Smooth muscle cell (in vitro differentiated cells): ENCODE measurements around the gene USP32. TPM values are rescaled to one million over a fixed set of nuclear protein-coding genes. Genes with fewer than 3 reads are reported as not detected.
"Not testable (repeated sequence)": the region's sequence is repeated elsewhere in the genome, so short reads cannot be mapped to it uniquely, and the experiment has no call there.

Experiments used
- DNase-seq: peaks from one replicate; lab custom pipeline; 2025; ENCODE audit not compliant: unreplicated experiment; lab: John Stamatoyannopoulos, UW
- H2AFZ ChIP-seq: fragments of 200-600 bp; sonication (generic); 2 replicates; pipeline ENCODE4 v1.6.0; 2016; ENCODE audit warnings: antibody characterized with exemption, low read depth, mild to moderate bottlenecking
- H3F3A ChIP-seq: fragments of 200-600 bp; sonication (generic); 2 replicates; pipeline ENCODE4 v1.6.0; 2017; ENCODE audit warnings: antibody characterized with exemption, low read depth
- H3K27ac ChIP-seq: fragments of 200-600 bp; sonication (generic); 2 replicates; pipeline ENCODE4 v1.5.1; 2016; ENCODE audit warnings: low read depth, mild to moderate bottlenecking
- H3K27me3 ChIP-seq: fragments of 200-600 bp; sonication (generic); 2 replicates; pipeline ENCODE4 v1.6.1; 2016; ENCODE audit warnings: low read depth, mild to moderate bottlenecking
- H3K36me3 ChIP-seq: fragments of 200-600 bp; sonication (generic); 2 replicates; pipeline ENCODE4 v1.5.1; 2016; ENCODE audit warnings: low read depth
- H3K4me1 ChIP-seq: fragments of 200-600 bp; sonication (generic); 2 replicates; pipeline ENCODE4 v1.5.1; 2016; ENCODE audit warnings: low read depth
- H3K4me2 ChIP-seq: fragments of 200-600 bp; sonication (generic); 2 replicates; pipeline ENCODE4 v1.6.0; 2016; ENCODE audit warnings: mild to moderate bottlenecking
- H3K4me3 ChIP-seq: fragments of 200-600 bp; sonication (generic); 2 replicates; pipeline ENCODE4 v1.5.1; 2016; ENCODE audit warnings: mild to moderate bottlenecking
- H3K79me2 ChIP-seq: fragments of 200-600 bp; sonication (generic); 2 replicates; pipeline ENCODE4 v1.6.0; 2016; ENCODE audit warnings: low read depth, mild to moderate bottlenecking
- H3K9ac ChIP-seq: fragments of 200-600 bp; sonication (generic); 2 replicates; pipeline ENCODE4 v1.6.0; 2016; ENCODE audit warnings: low read depth
- H3K9me3 ChIP-seq: fragments of 200-600 bp; sonication (generic); replicated peaks from 2 replicates; pipeline ENCODE4 v1.5.1; 2016; ENCODE audit warnings: low read depth
- H4K20me1 ChIP-seq: fragments of 200-600 bp; sonication (generic); 2 replicates; pipeline ENCODE4 v1.6.0; 2016; ENCODE audit warnings: low read depth
- CTCF ChIP-seq: fragments of 200-600 bp; sonication (generic); IDR thresholded peaks from 2 replicates; pipeline ENCODE4 v1.5.1; 2017; ENCODE audit warnings: borderline replicate concordance, mild to moderate bottlenecking, antibody characterized with exemption; ENCODE audit not compliant: insufficient read depth, poor library complexity, severe bottlenecking
- WGBS: methylation state at CpG from one replicate; pipeline ENCODE4 v1.1.7; 2016; ENCODE audit warnings: low lambda C conversion rate; 5-methylcytosine and 5-hydroxymethylcytosine counted together
- polyA plus RNA-seq: library from polyadenylated mRNA; unstranded; fragments of >200 nt; fragmentation: Nextera tagmentation; extraction: Ambion mirVana; gene quantifications from 2 replicates; pipeline ENCODE4 v1.2.1, GENCODE V29; 2016
- total RNA-seq: library from RNA; depleted of rRNA; stranded (reverse); fragments of >200 nt; gene quantifications from 2 replicates; pipeline ENCODE4 v1.2.3, GENCODE V29; 2014

Gene USP32
- total and polyA plus RNA-seq, 2 experiments from 2014 or later = 10.5 to 21.7 TPM

- Histone ChIP-seq H3K27ac (no peak overlapping the region), H3K4me3 (no peak overlapping the region)
- WGBS = 83% methylated on average over 28 of the region's 28 CpGs
Observed at GRCh38 chr17:60435244-60436167, 43.6 kb upstream of the USP32 start.

GRCh38 chr17:60433021-60433997, 41.4 kb upstream of the USP32 start:
- not testable (repeated sequence) for DNase-seq, H3K36me3 ChIP-seq, H3K27me3 ChIP-seq, H3F3A ChIP-seq, H3K27ac ChIP-seq, H3K4me3 ChIP-seq, H4K20me1 ChIP-seq, H2AFZ ChIP-seq, H3K79me2 ChIP-seq, H3K4me1 ChIP-seq, H3K4me2 ChIP-seq, H3K9ac ChIP-seq, H3K9me3 ChIP-seq
- WGBS = 91% methylated on average over 4 of the region's 4 CpGs

More at GRCh38 chr17:60435244-60436167, 43.6 kb upstream of the USP32 start:
- Histone ChIP-seq H3K36me3 (no peaks in the 10 kb centered on the region), H3K4me2 (no peak overlapping the region), H3K4me1 (no peaks in the 10 kb centered on the region), H2AFZ (no peak overlapping the region), H3K9me3 (no peaks in the 10 kb centered on the region), H3F3A (no peaks in the 10 kb centered on the region), H3K27me3 (no peaks in the 10 kb centered on the region), H3K9ac (no peak overlapping the region), H4K20me1 (no peaks in the 10 kb centered on the region), H3K79me2 (no peaks in the 10 kb centered on the region)
- peak; percentile 85 for TF ChIP-seq CTCF
- peak; percentile 4 for DNase-seq

- H3K4me1 ChIP-seq, H3K9ac ChIP-seq, H3K27me3 ChIP-seq, H3K79me2 ChIP-seq, H4K20me1 ChIP-seq, H3K4me3 ChIP-seq, H3K27ac ChIP-seq, DNase-seq, H3F3A ChIP-seq, H3K4me2 ChIP-seq, H2AFZ ChIP-seq, H3K36me3 ChIP-seq, H3K9me3 ChIP-seq: not testable (repeated sequence)
- 94% methylated on average over 7 of the region's 7 CpGs for WGBS
Observed at GRCh38 chr17:60430561-60430960, 38.6 kb upstream of the USP32 start.

GRCh38 chr17:60428491-60428890, 36.6 kb upstream of the USP32 start:
- not testable (repeated sequence) for H4K20me1 ChIP-seq, H3K27me3 ChIP-seq, H3K9ac ChIP-seq, H3K27ac ChIP-seq, H3K4me3 ChIP-seq, DNase-seq, H3K9me3 ChIP-seq, H3K4me1 ChIP-seq, H3K4me2 ChIP-seq, H3F3A ChIP-seq, H3K36me3 ChIP-seq, H3K79me2 ChIP-seq, H2AFZ ChIP-seq
- WGBS = 95% methylated on average over 6 of the region's 6 CpGs

- Histone ChIP-seq H3K4me2 (no peak overlapping the region), H3K4me1 (no peaks in the 10 kb centered on the region), H4K20me1 (no peaks in the 10 kb centered on the region), H3K27me3 (no peaks in the 10 kb centered on the region), H2AFZ (no peak overlapping the region), H3K79me2 (no peaks in the 10 kb centered on the region), H3K27ac (no peak overlapping the region), H3K4me3 (no peak overlapping the region), H3K36me3 (no peaks in the 10 kb centered on the region), H3F3A (no peaks in the 10 kb centered on the region), H3K9me3 (no peaks in the 10 kb centered on the region), H3K9ac (no peak overlapping the region)
- TF ChIP-seq CTCF = no peak
- 92% methylated on average over 10 of the region's 10 CpGs for WGBS
- DNase-seq = no peak
Observed at GRCh38 chr17:60426596-60426995, 34.7 kb upstream of the USP32 start.
